ENCODE results near the gene PPAT. TPM values are rescaled to one million over a fixed set of nuclear protein-coding genes. Genes with fewer than 3 reads are reported as not detected.
A peak's percentile ranks its signal among the peaks of the same experiment; 100 is the strongest.

The PPAT gene
- 12.6 and 14.0 TPM in 2 replicates for total RNA-seq
- long read RNA-seq, transcript PPAT-201 (11 exons, 3,682 nt), result major isoform, 78 of 90 reads
- long read RNA-seq, partial matches to known transcripts, result 3 of 90 reads
- long read RNA-seq, other reads (novel, unspliced or antisense), result 9 of 90 reads

- DNase-seq (ENCODE audit: extremely low spot score, unreplicated experiment), result peak; percentile 99
- Mint-ChIP-seq H3K36me3 (ENCODE audit: unreplicated experiment) (peaks cover 7% of the 10 kb centered on the region), H3K27ac (ENCODE audit: unreplicated experiment) (peak within 1 kb of the TSS; percentile 92), H3K27me3 (ENCODE audit: unreplicated experiment) (no peaks in the 10 kb centered on the region), H3K9me3 (ENCODE audit: unreplicated experiment) (no peaks in the 10 kb centered on the region), H3K4me3 (ENCODE audit: unreplicated experiment) (peak within 1 kb of the TSS; percentile 98), H3K4me1 (ENCODE audit: unreplicated experiment) (peaks cover 27% of the 10 kb centered on the region)
- peak; percentile 34 for TF ChIP-seq CTCF (IDR thresholded peaks at IDR 0.05)
Measured at GRCh38 chr4:56435140-56435926, at the start of gene PPAT. Gene PPAT, minus strand, starts transcription at chr4:56435615. Its CDS starts 138 bp downstream, at chr4:56435477.

DNA sequence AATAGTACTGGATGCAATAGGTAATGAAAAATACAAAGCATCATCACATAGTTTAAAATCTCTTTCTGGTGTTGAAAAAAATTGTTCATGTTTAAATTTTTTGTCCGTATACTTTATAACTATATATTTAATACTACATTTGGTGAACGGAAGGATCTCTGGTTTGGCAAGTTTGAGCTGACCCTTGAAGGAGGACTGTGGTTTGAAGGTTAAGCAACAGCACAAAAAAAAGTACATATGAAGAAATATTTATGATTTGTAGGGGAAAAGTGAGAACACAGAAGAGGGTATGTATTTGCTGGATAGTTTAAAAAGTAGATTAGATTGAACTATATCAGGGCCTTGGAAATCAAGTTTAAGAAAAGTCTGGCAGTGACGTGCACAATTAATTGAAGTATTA is 45.3 kb upstream of the PPAT start:
- DNase-seq (ENCODE audit: extremely low spot score, unreplicated experiment), result no peak
- peaks cover 53% of the 10 kb centered on the region for H3K36me3 Mint-ChIP-seq (ENCODE audit: unreplicated experiment)

GRCh38 chr4:56477192-56477702 is 41.8 kb upstream of the PPAT start:
- Mint-ChIP-seq H3K9me3 (ENCODE audit: unreplicated experiment) (no peaks in the 10 kb centered on the region), H3K4me1 (ENCODE audit: unreplicated experiment) (no peaks in the 10 kb centered on the region), H3K27me3 (ENCODE audit: unreplicated experiment) (no peaks in the 10 kb centered on the region), H3K4me3 (ENCODE audit: unreplicated experiment) (no peak overlapping the region), H3K27ac (ENCODE audit: unreplicated experiment) (no peak overlapping the region), H3K36me3 (ENCODE audit: unreplicated experiment) (peaks cover 64% of the 10 kb centered on the region)
- no peak for DNase-seq (ENCODE audit: extremely low spot score, unreplicated experiment)
- TF ChIP-seq CTCF (IDR thresholded peaks at IDR 0.05), result no peak

More for the DNA sequence above, 45.3 kb upstream of the PPAT start:
- Mint-ChIP-seq H3K27me3 (ENCODE audit: unreplicated experiment) (no peaks in the 10 kb centered on the region), H3K27ac (ENCODE audit: unreplicated experiment) (no peak overlapping the region), H3K4me3 (ENCODE audit: unreplicated experiment) (no peak overlapping the region), H3K9me3 (ENCODE audit: unreplicated experiment) (no peaks in the 10 kb centered on the region), H3K4me1 (ENCODE audit: unreplicated experiment) (no peaks in the 10 kb centered on the region)
- TF ChIP-seq CTCF (IDR thresholded peaks at IDR 0.05), result no peak

DNA sequence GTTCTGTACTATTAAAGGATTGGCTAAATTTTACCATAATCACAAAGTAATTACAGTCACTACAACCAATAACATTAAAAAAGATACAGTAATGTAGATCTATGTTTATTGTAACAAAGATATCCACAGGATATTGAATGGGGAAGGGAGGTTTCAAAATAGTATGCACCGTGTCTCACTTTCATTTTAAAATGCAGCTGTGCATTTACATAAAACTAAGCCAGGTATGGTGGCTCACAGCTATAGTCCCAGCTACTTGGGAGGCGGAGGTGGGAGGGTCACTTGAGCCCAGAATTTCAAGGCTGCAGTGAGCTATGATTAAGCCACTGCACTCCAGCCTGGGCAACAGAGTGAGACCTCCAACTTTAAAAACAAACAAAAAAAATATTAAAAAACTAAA is 40.5 kb upstream of the PPAT start:
- no peak overlapping the region for H3K4me3 Mint-ChIP-seq (ENCODE audit: unreplicated experiment)
- peaks cover 67% of the 10 kb centered on the region for H3K36me3 Mint-ChIP-seq (ENCODE audit: unreplicated experiment)
- DNase-seq (ENCODE audit: extremely low spot score, unreplicated experiment), result no peak
- H3K27ac Mint-ChIP-seq (ENCODE audit: unreplicated experiment), result no peak overlapping the region
- no peaks in the 10 kb centered on the region for H3K27me3 Mint-ChIP-seq (ENCODE audit: unreplicated experiment)
- no peaks in the 10 kb centered on the region for H3K9me3 Mint-ChIP-seq (ENCODE audit: unreplicated experiment)
- no peaks in the 10 kb centered on the region for H3K4me1 Mint-ChIP-seq (ENCODE audit: unreplicated experiment)
- TF ChIP-seq CTCF (IDR thresholded peaks at IDR 0.05), result no peak

GRCh38 chr4:56469489-56470210 is 34.2 kb upstream of the PPAT start:
- Mint-ChIP-seq H3K36me3 (ENCODE audit: unreplicated experiment) (peaks cover 32% of the 10 kb centered on the region), H3K9me3 (ENCODE audit: unreplicated experiment) (no peaks in the 10 kb centered on the region)

More at GRCh38 chr4:56469489-56470210, 34.2 kb upstream of the PPAT start:
- no peak for TF ChIP-seq CTCF (IDR thresholded peaks at IDR 0.05)
- Mint-ChIP-seq H3K4me3 (ENCODE audit: unreplicated experiment) (peak overlapping the region; percentile 93), H3K4me1 (ENCODE audit: unreplicated experiment) (peaks cover 41% of the 10 kb centered on the region), H3K27ac (ENCODE audit: unreplicated experiment) (peak overlapping the region; percentile 60), H3K27me3 (ENCODE audit: unreplicated experiment) (no peaks in the 10 kb centered on the region)
- DNase-seq (ENCODE audit: extremely low spot score, unreplicated experiment), result no peak
